Gastroesophageal sphincter (tissue), 3 donors: Measurements from ENCODE around the gene TMBIM1.

ENCODE experiments used
- EP300 ChIP-seq: sonication (generic); formaldehyde crosslinking; IDR thresholded peaks from one replicate; pipeline ENCODE4 v1.6.1; 2017; ENCODE audit warnings: antibody characterized with exemption, mild to moderate bottlenecking
- POLR2AphosphoS5 ChIP-seq: sonication (generic); formaldehyde crosslinking; IDR thresholded peaks from one replicate; pipeline ENCODE4 v1.6.1; 2017; ENCODE audit warnings: antibody characterized with exemption
- TF ChIP-seq, protein P1 (sequence below), 4 experiments: fragments of 200-600 bp in 2 of 4; fragments of 450-650 bp in 2 of 4; sonication (generic) in 1 of 4; IDR thresholded peaks; one replicate each; pipeline ENCODE4 v1.5.1; 2017 to 2019; ENCODE audit warnings: antibody characterized with exemption in 4 of 4, mild to moderate bottlenecking in 2 of 4, moderate library complexity in 2 of 4

DNA sequence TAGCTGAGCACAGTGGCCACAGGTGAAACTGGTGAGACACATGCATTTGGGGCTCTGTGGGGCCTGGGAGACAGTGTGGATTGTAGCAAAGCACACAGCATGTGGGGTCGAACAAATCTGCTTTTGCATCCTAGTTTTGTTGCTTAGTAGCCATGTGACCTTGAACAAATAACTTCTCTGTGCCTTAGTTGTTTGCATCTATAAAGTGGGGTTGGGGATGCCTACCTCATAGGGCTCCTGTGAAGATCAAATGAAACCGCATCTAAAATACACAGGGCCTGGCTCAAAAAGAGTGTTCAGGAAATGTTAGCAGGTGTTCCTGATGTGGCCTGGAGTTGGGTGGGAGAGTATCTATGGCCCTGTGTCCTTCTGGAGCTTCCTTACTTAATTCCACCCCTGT, 34.0 kb upstream of the TMBIM1 start:
- TF ChIP-seq, protein P1, sequence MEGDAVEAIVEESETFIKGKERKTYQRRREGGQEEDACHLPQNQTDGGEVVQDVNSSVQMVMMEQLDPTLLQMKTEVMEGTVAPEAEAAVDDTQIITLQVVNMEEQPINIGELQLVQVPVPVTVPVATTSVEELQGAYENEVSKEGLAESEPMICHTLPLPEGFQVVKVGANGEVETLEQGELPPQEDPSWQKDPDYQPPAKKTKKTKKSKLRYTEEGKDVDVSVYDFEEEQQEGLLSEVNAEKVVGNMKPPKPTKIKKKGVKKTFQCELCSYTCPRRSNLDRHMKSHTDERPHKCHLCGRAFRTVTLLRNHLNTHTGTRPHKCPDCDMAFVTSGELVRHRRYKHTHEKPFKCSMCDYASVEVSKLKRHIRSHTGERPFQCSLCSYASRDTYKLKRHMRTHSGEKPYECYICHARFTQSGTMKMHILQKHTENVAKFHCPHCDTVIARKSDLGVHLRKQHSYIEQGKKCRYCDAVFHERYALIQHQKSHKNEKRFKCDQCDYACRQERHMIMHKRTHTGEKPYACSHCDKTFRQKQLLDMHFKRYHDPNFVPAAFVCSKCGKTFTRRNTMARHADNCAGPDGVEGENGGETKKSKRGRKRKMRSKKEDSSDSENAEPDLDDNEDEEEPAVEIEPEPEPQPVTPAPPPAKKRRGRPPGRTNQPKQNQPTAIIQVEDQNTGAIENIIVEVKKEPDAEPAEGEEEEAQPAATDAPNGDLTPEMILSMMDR (IDR thresholded peaks at IDR 0.05): no peak
- no peak for TF ChIP-seq POLR2AphosphoS5
- no peak for TF ChIP-seq EP300
